PC-9 (cell line): ENCODE data around the gene TSPAN18. TPM values are rescaled to one million over a fixed set of nuclear protein-coding genes. Genes with fewer than 3 reads are reported as not detected.

Source experiments
- BruUV-seq: library from RNA; stranded (reverse); fragments of 400-500 nt; replicated peaks from 2 replicates; lab custom pipeline; 2021; lab: Mats Ljungman, UMichigan
- CTCF ChIA-PET: fragments of 300-600 bp; sonication (Branson Sonifier 250); formaldehyde crosslinking; loops from one replicate; lab custom pipeline; 2022; ENCODE audit warnings: antibody characterized with exemption; lab: Charles Lee
- POLR2A ChIA-PET: fragments of 300-600 bp; sonication (Branson Sonifier 250); formaldehyde crosslinking; loops from one replicate; lab custom pipeline; 2022; ENCODE audit warnings: antibody characterized with exemption; ENCODE audit not compliant: unreplicated experiment; lab: Charles Lee
- DNase-seq, 2 experiments: peaks; one replicate each; pipeline versions ENCODE4 v3.0.0 to v3.0.0-alpha.2; 2015 to 2022; ENCODE audit warnings: mixed read lengths in 1 of 2
- H2AFZ ChIP-seq: fragments of 200-600 bp; sonication (generic); 2 replicates; pipeline ENCODE4 v1.8.1; 2017; ENCODE audit warnings: antibody characterized with exemption
- H3F3A ChIP-seq: fragments of 200-600 bp; sonication (generic); 2 replicates; pipeline ENCODE4 v1.8.1; 2017; ENCODE audit warnings: antibody characterized with exemption, mild to moderate bottlenecking, low read depth; ENCODE audit not compliant: insufficient read depth
- H3K27ac ChIP-seq: fragments of 200-600 bp; sonication (generic); 2 replicates; pipeline ENCODE4 v1.6.1; 2016; ENCODE audit warnings: mixed run types
- H3K27me3 ChIP-seq: fragments of 200-600 bp; sonication (generic); 2 replicates; pipeline ENCODE4 v1.6.1; 2016; ENCODE audit warnings: low read depth, mixed run types; ENCODE audit not compliant: insufficient read depth
- H3K36me3 ChIP-seq: fragments of 200-600 bp; sonication (generic); 2 replicates; pipeline ENCODE4 v1.6.1; 2016; ENCODE audit warnings: low read depth, mixed run types
- H3K4me1 ChIP-seq: fragments of 200-600 bp; sonication (generic); replicated peaks from 2 replicates; pipeline ENCODE4 v1.6.1; 2016; ENCODE audit warnings: mixed run types; ENCODE audit not compliant: insufficient read depth
- H3K4me2 ChIP-seq: fragments of 200-600 bp; sonication (generic); 2 replicates; pipeline ENCODE4 v1.6.1; 2017; ENCODE audit warnings: mixed run types
- H3K4me3 ChIP-seq: fragments of 200-600 bp; sonication (generic); 2 replicates; pipeline ENCODE4 v1.6.1; 2016; ENCODE audit warnings: mixed run types
- H3K79me2 ChIP-seq: fragments of 200-600 bp; sonication (generic); 2 replicates; pipeline ENCODE4 v1.6.1; 2017; ENCODE audit warnings: low read depth, mixed run types
- H3K9me2 ChIP-seq: fragments of 200-600 bp; sonication (generic); 2 replicates; pipeline ENCODE4 v1.8.1; 2017; ENCODE audit warnings: mild to moderate bottlenecking; ENCODE audit not compliant: insufficient read depth
- H3K9me3 ChIP-seq: fragments of 200-600 bp; sonication (generic); 2 replicates; pipeline ENCODE4 v1.8.1; 2016; ENCODE audit warnings: low read depth; ENCODE audit not compliant: insufficient read depth
- H4K20me1 ChIP-seq: fragments of 200-600 bp; sonication (generic); 2 replicates; pipeline ENCODE4 v1.8.1; 2017; ENCODE audit not compliant: insufficient read depth
- CTCF ChIP-seq: fragments of 200-600 bp; sonication (generic); conservative IDR thresholded peaks from 2 replicates; pipeline ENCODE4 v1.6.1; 2017; ENCODE audit warnings: mixed run types, antibody characterized with exemption, mild to moderate bottlenecking, moderate library complexity
- EZH2 ChIP-seq: fragments of 200-600 bp; sonication (generic); IDR thresholded peaks from 2 replicates; pipeline ENCODE4 v1.8.0; 2017; ENCODE audit warnings: antibody characterized with exemption, low read depth
- intact Hi-C: fragments of 100-400 bp; cut with micrococcal nuclease; formaldehyde crosslinking; loops from one replicate; pipeline ENCODE4 v1.10.0; 2022; ENCODE audit not compliant: unreplicated experiment
- total RNA-seq: library from RNA; stranded (reverse); gene quantifications from 2 replicates; pipeline ENCODE4 v1.2.3, GENCODE V29; 2021

The TSPAN18 gene
- total RNA-seq, 1 experiment from 2014 or later: not detected

- Histone ChIP-seq H3K4me1 (no peaks in the 10 kb centered on the region), H3K9me3 (no peaks in the 10 kb centered on the region), H3K27me3 (peaks cover 86% of the 10 kb centered on the region), H3F3A (no peaks in the 10 kb centered on the region), H3K27ac (no peak overlapping the region), H2AFZ (no peak overlapping the region), H3K36me3 (no peaks in the 10 kb centered on the region), H3K4me3 (no peak overlapping the region), H3K4me2 (no peak overlapping the region), H3K79me2 (no peaks in the 10 kb centered on the region), H4K20me1 (no peaks in the 10 kb centered on the region), H3K9me2 (no peaks in the 10 kb centered on the region)
- ChIA-PET POLR2A (no interaction called here), CTCF (no interaction called here)
- no TSS peak for BruUV-seq
- no peak for TF ChIP-seq EZH2
- TF ChIP-seq CTCF: no peak
- intact Hi-C loops: no loop called here
- DNase-seq: no peak
Measured at GRCh38 chr11:44791316-44791925, 64.7 kb downstream of the TSPAN18 start.

- CTCF ChIA-PET: no interaction called here
- TF ChIP-seq EZH2 (no peak), CTCF (no peak)
- BruUV-seq: no TSS peak
Measured at GRCh38 chr11:44792171-44792570, 65.4 kb downstream of the TSPAN18 start.

GRCh38 chr11:44793350-44794090, 66.8 kb downstream of the TSPAN18 start:
- Histone ChIP-seq H3K9me3 (no peaks in the 10 kb centered on the region), H3K27ac (no peak overlapping the region), H3K79me2 (no peaks in the 10 kb centered on the region), H3K4me3 (no peak overlapping the region), H3F3A (no peaks in the 10 kb centered on the region), H3K9me2 (no peaks in the 10 kb centered on the region), H3K36me3 (no peaks in the 10 kb centered on the region), H3K4me1 (no peaks in the 10 kb centered on the region), H4K20me1 (no peaks in the 10 kb centered on the region), H3K27me3 (peaks cover 96% of the 10 kb centered on the region), H2AFZ (no peak overlapping the region), H3K4me2 (no peak overlapping the region)
- intact Hi-C loops: no loop called here
- ChIA-PET CTCF (no interaction called here), POLR2A (no interaction called here)
- TF ChIP-seq EZH2 (no peak), CTCF (no peak)
- no peak for DNase-seq
- no TSS peak for BruUV-seq

More at GRCh38 chr11:44792171-44792570, 65.4 kb downstream of the TSPAN18 start:
- intact Hi-C loops: no loop called here
- no peak overlapping the region for H3K4me3 ChIP-seq
- no peak overlapping the region for H3K27ac ChIP-seq
- POLR2A ChIA-PET: no interaction called here
- peaks cover 93% of the 10 kb centered on the region for H3K27me3 ChIP-seq
- H3K79me2 ChIP-seq: no peaks in the 10 kb centered on the region
- no peaks in the 10 kb centered on the region for H3K36me3 ChIP-seq
- H2AFZ ChIP-seq: no peak overlapping the region
- H3K4me2 ChIP-seq: no peak overlapping the region
- H3F3A ChIP-seq: no peaks in the 10 kb centered on the region
- no peaks in the 10 kb centered on the region for H3K4me1 ChIP-seq
- H3K9me3 ChIP-seq: no peaks in the 10 kb centered on the region
- H3K9me2 ChIP-seq: no peaks in the 10 kb centered on the region
- no peak for DNase-seq
- H4K20me1 ChIP-seq: no peaks in the 10 kb centered on the region
